GM19463 (cell line): ENCODE measurements around the gene CRLF2.
"Not testable (repeated sequence)": the region's sequence is repeated elsewhere in the genome, so short reads cannot be mapped to it uniquely, and the experiment has no call there.

Experiments used
- ATAC-seq: cut with Tn5 transposase; IDR thresholded peaks from one replicate; pipeline ENCODE4 v1.9.1; 2021; ENCODE audit warnings: mild to moderate bottlenecking, moderate library complexity; ENCODE audit not compliant: unreplicated experiment

CRLF2 gene

DNA sequence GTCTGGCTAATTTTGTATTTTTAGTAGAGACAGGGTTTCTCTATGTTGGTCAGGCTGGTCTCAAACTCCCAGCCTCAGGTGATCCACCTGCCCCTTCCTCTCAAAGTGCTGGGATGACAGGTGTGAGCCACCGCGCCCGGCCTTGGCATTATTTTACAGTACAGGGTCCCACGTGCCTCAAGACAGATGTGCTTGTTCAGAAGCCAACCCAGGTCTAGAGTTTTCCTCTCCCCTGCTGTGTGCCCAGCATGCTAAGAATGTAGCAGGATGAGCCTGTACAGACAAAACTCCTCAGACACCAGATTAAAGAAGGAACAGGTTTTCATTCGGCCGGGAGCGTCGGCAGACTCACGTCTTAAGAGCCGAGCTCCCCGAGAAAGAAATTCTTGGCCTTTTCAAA is 42.2 kb downstream of the CRLF2 start:
- ATAC-seq: no peak

DNA sequence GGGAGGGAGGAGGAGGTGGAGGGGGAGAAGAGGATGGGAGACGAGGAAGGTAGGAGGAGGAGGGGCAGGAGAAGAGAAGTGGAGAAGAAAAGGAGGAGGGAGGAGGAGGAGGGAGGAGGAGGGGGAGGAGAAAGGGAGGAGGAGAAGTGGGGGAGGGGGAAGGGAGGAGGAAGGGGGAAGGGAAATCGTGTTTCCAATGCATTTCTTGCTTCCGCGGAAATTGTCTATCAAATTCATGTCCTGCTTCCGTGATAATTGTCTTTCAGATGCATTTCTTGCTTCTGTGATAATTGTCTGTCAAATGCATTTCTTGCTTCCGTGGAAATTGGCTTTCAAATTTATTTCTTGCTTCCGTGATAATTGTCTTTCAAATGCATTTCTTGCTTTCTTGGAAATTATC is 43.3 kb downstream of the CRLF2 start:
- ATAC-seq: no peak

DNA sequence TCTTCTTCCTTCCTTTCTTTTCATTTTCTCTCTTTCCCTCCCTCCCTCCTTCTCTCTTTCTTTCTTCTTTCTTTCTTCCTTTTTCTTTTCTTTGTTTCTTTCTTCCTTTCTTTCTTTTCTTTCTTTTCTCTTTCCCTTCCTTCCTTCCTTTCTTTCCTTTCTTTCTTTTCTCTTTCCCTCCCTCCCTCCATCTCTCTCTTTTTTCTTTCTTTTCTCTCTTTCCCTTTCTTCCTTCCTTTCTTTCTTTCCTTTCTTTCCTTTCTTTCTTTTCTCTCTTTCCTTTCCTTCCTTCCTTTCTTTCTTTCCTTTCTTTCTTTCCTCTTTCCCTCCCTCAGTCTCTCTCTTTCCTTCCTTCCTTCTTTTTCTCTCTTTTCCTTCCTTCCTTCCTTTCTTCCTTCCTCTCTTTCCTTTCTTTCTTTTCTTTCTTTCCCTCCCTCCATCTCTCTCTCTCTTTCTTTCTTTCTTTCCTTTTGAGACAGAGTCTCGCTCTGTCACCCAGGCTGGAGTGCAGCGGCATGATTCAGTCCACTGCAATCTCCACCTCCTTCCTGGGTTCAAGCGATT is 44.4 kb downstream of the CRLF2 start:
- no peak for ATAC-seq

DNA sequence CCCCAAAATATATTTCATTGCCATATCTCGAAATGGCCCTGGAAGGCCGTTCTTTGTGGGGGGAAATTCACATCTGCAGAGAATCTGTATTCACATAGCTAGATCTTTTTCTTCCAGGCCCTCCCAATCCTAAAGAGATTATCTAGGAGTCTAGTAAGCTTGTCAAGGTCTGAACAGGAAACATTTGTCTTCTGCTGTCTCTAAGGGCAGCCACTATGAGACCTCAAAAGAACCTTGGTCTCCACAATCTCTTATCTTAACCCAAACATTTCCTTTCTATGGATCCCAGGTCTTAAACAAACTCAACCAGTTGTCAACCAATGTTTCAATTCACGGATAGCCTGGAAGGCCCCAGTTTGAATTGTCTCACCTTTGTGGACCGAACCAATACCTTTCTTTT is 45.0 kb downstream of the CRLF2 start:
- no peak for ATAC-seq

DNA sequence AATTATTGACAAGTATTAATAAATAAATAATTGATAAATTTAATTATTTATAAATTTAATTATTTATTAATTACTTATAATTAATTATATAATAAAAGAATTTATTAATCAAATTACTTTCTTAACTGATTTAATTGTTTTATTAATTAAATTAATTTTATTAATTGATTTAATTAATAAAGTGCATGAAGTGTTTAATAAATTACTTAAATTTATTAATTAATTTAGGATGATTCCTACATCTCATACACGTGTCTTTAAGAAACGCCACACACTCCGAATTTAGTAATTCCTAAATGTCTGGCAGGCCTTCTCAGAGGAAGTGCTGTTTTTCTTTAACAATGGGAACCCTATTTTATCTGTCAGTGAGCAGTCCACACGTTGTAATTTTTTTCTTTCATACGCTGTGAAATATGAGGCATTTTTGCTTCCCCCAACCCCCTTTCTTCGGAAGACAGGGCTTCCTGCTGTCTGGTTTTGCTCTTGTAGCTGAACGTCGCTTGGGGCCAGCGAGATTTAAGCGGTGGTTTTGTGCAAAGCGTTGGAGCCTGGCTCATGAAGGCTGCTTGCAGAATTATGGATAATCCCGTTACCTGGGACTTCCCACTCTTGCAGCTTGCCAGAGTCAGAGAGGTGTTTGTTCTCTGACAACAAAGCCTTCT is 46.8 kb downstream of the CRLF2 start:
- ATAC-seq: no peak

DNA sequence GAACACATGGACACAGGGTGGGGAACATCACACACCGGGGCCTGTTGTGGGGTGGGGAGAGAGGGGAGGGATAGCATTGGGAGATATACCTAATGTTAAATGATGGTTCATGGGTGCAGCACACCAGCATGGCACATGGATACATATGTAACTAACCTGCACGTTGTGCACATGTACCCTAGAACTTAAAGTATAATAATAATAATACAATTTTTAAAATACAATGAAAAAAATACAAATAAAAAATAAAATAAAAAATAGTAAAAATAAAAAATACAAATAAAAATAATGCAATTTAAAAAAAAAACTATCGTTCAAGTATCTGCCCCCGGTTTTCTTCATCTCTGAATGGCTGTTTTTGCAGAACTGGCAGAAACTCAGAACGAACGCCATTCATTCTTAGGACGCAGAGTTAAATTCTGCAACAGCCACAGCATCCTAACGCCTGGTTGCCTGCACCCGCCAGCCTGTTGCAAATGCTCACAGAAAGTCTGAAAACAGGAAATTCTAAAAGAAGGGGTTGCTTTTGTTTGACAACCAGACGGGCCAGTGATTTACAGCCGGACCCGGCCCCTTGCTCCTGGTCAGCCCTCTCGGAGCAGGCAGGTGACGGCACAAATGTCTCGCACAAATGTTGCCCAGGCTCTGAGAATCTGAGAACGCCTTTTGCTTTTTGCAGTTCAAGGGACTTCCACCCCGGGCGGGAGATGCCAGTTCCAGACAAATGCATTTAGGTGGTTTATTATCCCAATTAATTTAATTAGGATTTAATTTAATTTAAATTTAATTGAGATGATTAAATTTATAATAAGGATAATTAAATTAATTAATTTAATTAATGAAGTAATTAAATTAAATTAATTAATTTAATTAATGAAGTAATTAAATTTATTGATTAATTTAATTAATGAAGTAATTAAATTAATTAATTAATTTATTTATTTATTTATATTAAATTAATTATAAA is 47.8 kb downstream of the CRLF2 start:
- no peak for ATAC-seq

DNA sequence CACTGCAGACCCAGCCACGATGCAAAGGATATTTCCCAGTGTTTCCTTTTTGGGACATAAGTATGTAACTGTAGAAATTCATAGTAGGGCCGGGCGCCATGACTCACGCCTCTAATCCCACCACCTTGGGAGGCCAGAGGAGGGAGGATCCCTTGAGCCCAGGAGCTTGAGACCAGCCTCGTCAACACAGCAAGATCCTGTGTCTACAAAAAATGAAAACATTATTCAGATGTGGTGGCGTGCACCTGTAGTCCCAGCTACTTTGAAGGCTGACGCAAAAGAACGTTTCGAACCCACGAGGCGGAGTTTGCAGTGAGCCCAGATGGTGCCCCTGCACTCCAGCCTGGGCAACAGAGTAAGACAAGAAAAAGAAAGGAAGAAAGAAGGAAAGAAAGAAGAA is 49.2 kb downstream of the CRLF2 start:
- ATAC-seq: no peak

DNA sequence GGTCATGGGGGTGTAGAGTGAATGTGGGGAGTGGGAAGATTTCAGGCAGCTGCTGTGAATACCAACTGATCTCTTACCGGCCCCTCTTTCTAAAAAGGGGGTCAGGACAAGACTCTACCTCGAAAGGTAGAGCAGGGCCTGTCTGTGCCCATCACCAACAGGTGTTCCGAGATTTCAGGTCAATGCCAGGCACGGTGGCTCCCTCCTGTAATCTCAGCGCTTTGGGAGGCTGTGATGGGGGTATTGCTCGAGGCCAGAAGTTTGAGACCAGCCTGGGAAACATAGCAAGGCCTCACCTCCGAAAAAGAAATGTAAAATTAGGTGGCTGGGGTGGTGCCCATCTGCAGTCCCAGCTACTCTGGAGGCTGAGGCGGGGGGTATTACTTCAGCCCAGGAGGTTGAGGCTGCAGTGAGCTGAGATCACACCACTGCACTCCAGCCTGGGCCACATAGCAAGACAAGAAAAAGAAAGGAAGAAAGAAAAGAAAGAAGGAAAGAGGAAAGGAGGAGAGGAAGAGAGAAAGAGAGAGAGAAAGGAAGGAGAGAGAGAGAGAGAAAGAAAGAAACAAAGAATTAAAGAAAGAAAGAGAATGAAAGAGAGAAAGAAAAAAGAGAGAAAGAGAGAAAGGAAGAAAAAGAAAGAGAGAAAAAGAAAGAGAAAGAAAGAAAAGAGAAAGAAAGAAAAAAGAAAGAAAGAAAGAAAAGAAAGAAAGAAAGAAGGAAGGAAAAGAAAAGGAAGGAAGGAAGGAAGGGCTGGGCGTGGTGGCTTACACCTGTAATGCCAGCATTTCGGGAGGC is 50.1 kb downstream of the CRLF2 start:
- ATAC-seq: no peak

DNA sequence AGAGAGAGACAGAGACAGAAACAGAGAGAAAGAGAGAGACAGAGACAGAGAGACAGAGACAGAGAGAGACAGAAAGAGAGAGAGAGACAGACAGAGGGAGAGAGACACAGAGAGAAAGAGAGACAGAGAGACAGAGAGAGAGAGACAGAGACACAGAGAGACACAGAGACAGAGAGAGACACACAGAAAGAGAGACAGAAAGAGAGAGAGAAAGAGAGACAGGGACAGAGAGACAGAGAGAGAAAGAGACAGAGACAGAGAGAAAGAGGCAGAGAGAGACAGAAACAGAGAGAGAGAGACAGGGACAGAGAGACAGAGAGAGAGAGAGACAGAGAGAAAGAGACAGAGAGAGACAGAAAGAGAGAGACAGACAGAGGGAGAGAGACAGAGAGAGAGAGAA is 52.9 kb downstream of the CRLF2 start:
- no peak for ATAC-seq

DNA sequence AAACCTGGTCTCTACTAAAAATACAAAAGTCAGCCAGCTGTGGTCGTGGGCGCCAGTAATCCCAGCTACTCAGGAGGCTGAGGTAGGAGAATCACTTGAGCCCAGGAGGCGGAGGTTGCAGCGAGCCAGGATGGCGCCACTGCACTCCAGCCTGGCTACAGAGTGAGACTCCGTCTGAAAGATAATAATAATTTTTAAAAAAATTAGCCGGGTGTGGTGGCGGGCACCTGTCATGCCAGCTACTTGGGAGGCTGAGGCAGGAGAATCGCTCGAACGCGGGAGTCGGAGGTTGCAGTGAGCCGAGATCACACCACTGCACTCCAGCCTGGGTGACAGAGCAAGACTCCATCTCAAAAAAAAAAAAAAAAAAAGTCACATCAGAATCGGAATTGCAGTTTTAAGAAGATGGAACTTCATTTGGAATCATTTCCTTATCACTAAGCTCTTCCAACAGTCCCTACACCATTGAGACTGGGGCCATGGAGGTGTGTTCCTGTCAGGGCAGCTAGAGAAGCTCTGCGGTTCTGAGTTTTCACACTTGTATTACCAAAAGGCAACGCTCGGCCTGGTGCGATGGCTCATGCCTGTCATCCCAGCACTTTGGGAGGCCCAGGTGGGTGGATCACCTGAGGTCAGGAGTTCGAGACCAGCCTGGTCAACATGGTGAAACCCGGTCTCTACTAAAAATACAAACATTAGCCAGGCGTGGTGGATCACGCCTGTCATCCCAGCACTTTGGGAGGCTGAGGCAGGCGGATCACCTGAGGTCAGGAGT is 55.6 kb downstream of the CRLF2 start:
- not testable (repeated sequence) for ATAC-seq

DNA sequence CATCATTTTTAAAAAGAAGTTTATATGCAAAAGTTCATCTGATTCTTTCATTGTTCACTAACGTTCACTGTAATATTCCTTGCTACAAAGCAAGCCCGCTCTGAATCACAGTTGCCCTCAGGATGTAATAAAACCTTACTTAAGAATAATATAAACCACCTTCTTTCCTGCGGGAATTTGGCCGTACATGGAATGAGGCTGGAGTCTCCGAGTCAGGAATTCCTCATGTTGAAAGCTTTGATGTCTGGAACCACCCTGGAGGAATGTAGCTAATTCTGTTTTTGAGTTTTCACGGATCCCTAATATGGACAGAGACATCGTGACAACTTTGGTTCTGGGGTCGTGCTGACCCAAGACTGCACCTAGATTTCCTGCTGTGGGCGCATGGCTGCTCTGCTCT is 58.5 kb downstream of the CRLF2 start:
- no peak for ATAC-seq

DNA sequence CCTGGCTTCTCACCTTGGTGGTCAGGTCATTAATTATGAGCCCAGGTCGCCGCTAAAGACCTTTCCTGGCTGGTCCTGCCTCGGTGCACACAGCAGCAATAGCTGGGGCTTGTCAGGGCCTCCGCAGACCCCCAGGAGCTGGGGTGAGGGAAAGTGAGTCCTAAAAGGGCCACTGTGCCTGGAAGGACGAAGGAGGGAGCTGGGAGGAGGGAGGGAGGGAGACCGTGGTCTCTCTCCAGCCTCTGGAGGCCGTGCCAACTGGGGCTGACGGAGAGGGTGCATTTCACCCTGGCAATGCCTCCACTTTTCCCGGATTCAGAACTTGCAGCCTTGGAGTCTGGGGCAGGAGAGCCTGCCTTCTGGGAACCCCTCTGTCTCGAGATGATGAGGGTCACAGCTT is 60.4 kb downstream of the CRLF2 start:
- no peak for ATAC-seq

DNA sequence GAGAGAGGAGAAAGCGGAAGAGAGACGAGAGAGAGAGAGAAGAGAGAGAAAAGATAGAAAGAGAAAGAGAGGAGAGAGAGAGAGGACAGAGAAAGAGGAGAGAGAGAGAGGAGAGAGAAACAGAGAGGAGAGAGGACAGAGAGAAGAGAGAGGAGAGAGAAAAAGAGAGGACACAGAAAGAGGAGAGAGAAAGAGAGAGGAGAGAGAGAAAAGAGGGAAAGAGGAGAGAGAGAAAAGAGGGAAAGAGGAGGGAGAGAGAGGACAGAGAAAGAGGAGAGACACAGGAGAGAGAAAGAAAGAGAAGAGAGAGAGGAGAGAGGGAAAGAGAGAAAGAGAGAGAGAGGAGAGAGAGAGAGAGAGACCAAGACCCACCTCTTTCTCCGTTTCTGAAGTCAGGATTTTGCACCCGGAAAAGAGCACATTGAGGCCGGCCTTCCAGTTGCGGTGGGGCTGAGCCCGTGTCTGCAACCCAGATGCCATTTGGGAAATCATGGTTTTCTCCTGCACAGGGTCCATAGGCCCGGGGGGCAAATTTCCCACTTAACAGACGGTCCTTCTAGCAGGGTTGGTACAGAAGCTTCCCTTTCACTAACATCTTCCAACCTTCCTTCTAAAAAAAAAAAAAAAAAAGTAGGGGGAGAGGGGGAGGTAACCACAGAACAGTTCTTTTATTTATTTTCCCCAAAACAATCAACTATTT is 60.9 kb downstream of the CRLF2 start:
- ATAC-seq: no peak

DNA sequence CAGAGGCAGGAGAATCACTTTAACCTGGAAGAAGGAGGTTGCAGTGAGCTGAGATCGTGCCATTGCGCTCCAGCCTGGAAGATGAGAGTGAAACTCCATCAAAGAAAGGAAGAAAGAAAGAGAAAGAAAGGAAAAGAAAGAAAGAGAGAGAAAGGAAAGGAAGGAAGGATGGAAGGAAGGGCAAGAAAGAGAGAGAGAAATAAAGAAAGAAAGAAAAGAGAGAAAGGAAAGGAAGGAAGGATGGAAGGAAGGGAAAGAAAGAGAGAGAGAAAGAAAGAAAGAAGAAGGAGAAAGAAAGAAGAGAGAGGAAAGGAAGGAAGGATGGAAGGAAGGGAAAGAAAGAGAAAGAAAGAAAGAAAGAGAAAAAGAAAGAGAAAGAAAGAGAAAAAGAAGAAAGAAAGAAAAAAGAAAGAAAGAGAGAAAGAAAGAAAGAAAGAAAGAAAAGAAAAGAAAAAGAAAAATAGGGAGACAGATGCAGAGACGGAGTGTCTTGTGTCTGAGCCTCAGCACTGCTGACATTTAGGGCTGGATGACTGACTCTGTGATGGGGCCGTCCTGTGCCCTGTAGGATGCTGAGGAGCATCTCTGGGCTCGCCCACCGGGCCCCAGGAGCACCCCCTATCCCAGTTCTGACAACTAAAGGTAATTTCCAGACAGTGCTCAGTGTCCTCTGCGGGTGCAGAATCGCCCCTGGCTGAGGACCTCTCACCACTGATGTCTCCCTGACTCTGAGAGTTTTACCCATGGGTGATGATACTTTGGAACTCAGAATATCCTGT is 61.7 kb downstream of the CRLF2 start:
- ATAC-seq: no peak

DNA sequence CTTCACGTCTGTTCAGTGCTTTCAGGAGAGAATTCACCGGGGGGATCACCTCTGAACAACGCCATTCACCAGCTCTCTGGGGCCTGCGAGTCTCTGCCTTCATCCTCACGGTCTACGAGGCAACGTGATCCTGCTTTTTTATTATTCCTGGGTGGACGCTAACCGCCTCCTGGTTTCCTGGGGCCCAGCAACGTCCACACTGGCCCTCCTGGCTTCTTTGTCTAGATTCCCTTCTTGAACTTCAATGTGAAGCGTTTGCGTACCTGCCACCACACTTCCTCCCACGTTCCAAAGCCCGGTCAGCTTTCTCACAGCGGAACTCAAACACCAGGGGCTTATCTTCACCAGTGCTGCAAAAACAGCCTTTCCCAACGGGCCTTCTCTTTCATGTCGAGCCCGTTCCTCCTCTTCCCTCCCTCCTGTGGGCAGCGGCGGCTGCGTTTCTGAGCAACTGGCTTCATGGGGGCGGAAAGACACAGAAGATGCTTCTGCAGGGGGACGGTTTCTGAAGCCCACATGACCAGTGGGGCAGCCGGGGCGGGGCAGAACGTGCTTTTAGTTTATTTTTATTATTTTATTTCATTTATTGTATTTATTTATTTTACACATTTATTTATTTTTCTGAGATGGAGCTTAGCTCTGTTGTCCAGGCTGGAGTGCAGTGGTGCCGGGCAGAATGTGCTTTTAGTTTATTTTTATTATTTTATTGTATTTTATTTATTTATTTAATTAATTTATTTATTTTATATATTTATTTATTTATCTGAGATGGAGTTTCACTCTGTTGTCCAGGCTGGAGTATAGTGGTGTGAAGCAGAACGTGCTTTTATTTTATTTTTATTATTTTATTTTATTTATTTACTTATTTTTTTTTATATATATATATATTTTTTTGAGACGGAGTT is 64.6 kb downstream of the CRLF2 start:
- ATAC-seq: no peak

DNA sequence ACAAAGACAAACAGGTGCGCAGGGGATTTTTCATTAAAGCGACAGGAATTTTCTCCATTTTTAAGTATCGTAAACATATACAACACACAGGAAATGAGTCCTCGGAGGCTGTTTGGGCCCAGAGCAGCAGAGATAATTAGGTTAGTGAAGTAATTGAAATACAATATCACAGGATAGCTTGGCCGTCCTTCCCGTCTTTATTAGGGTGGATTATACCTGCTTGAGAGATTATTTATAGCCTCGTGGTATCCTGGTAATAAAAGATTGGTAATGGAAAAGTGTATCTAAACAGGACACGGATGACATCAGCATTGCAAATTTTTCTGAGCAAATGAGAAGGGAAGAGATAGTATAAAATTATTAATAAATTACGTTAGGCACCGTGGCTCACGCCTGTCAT is 68.2 kb downstream of the CRLF2 start:
- ATAC-seq: no peak
